ENCODE data around the gene TM7SF3.
"Not testable (repeated sequence)": the region's sequence is repeated elsewhere in the genome, so short reads cannot be mapped to it uniquely, and the experiment has no call there.

The TM7SF3 gene

DNA sequence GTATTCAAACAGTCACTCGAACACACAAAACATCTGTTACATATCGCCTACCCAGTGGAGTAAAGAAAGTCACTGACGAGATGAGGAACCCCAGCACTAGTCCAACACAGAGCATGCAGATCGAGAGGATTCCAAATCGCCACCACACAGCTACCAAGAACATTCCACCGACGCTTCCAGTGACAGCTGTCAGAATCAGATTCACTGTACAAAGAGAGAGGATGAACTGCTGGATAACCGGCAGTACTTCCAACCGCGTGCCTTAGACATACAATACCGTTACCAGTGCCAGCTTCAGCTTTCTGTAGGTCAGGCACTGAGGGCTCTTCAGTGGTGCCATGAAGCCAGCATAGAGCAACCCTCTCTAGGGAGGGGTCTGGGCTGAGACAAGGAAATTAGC is 34.5 kb downstream of the TM7SF3 start:
- no peak for DNase-seq (ENCODE audit: low read depth, low spot score)

- no peak for DNase-seq (ENCODE audit: low read depth, low spot score)
These were observed 35.4 kb downstream of the TM7SF3 start for GRCh38 chr12:26978801-26979200.

GRCh38 chr12:26976687-26977086 is 37.5 kb downstream of the TM7SF3 start:
- no peak for DNase-seq (ENCODE audit: low read depth, low spot score)

GRCh38 chr12:26971963-26972362 is 42.2 kb downstream of the TM7SF3 start:
- DNase-seq (ENCODE audit: low read depth, low spot score), result no peak

GRCh38 chr12:26970136-26970535 is 44.0 kb downstream of the TM7SF3 start:
- no peak for DNase-seq (ENCODE audit: low read depth, low spot score)

DNA sequence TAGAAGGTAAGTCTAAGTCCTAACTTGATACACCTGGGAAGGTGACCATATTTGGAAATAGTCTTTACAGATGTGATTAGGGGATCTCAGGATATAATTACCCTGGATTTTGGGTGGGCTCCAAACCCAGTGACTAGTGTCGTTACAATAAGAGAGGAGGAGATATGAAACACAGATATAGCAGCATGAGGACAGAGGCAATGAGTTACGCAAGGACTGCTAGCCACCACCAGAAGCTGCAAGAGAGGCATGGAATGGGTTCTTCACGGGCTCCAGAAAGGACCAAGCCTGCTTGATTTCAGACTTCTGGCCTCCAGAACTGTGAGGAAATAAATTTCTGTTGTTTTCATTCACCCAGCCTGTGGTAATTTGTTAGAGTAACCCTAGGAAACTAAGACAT is 47.3 kb downstream of the TM7SF3 start:
- DNase-seq (ENCODE audit: low read depth, low spot score), result no peak

- DNase-seq (ENCODE audit: low read depth, low spot score), result no peak
These were observed 50.8 kb downstream of the TM7SF3 start for GRCh38 chr12:26963413-26963812.

GRCh38 chr12:26961803-26962202 is 52.4 kb downstream of the TM7SF3 start:
- DNase-seq (ENCODE audit: low read depth, low spot score), result no peak

DNA sequence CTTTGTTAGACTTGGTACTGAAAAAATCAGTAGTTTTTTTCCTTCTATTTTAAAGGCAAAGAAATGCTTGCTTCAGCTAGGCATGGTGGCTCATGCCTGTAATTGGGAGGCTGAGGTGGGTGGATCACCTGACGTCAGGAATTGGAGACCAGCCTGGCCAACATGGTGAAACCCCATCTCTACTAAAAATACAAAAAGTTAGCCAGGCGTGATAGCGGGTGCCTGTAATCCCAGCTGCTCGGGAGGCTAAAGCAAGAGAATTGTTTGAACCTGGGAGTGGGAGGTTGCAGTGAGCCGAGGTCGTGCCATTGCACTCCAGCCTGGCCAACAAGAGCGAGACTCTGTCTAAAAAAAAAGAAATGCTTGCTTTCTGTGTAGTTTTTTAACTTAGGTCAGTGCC is 52.8 kb downstream of the TM7SF3 start:
- not testable (repeated sequence) for DNase-seq (ENCODE audit: low read depth, low spot score)

GRCh38 chr12:26954027-26954426 is 60.2 kb downstream of the TM7SF3 start:
- DNase-seq (ENCODE audit: low read depth, low spot score), result no peak

DNA sequence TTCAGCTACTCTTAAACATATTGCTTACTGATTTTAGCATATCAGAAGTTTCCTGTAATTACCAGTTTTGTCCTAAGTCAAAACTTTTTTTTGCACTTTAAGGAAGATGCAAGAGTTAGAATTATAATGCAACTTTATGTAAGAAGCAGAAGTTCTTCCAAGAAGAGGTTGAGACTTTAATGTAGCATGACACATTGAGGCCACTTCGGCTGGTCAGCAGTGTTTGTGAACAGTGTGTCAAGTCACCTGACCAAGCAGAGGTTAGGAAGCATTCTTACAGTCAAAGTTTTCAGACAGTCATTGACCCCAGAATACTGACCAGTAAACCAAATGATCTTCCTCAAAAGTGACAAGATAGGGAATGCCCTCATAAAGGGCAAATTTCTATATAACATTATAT is 60.7 kb downstream of the TM7SF3 start:
- no peak for DNase-seq (ENCODE audit: low read depth, low spot score)

- DNase-seq (ENCODE audit: low read depth, low spot score), result no peak
These were observed 65.9 kb downstream of the TM7SF3 start for GRCh38 chr12:26948309-26948708.

- no peak for DNase-seq (ENCODE audit: low read depth, low spot score)
These were observed 73.0 kb downstream of the TM7SF3 start for GRCh38 chr12:26941215-26941594.

- no peak for DNase-seq (ENCODE audit: low read depth, low spot score)
These were observed 73.5 kb downstream of the TM7SF3 start for GRCh38 chr12:26940516-26941214.

- no peak for DNase-seq (ENCODE audit: low read depth, low spot score)
These were observed 74.2 kb downstream of the TM7SF3 start for GRCh38 chr12:26939953-26940352.

DNA sequence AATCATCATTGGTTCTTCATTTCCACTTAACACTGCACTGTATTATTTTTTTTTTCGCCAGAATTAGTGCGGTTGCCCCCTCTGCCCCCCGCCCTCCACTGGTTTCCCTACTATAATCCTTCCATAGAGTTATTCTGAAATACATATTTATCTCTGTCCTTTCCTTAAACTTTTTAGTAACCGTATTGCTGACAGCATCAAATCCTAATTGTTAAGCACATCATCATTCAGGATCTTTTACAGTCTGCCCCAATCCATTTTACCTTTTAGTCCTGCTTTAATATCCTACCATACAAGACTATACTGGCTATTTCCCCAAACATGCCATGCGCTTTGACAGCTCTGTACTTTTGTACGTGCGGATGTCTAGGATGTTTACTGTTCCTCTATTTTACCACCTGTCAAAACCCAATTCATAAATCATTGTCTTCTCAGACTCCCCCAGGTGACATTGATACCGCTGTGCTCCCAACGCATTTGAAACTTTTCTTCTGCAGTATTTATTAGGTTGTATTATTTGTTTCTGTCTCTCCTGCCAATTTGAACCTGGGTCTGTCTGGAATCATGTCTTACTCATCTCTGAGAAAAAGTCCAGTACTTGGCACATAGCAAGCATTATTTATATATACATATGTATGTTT is 74.9 kb downstream of the TM7SF3 start:
- no peak for DNase-seq (ENCODE audit: low read depth, low spot score)

DNA sequence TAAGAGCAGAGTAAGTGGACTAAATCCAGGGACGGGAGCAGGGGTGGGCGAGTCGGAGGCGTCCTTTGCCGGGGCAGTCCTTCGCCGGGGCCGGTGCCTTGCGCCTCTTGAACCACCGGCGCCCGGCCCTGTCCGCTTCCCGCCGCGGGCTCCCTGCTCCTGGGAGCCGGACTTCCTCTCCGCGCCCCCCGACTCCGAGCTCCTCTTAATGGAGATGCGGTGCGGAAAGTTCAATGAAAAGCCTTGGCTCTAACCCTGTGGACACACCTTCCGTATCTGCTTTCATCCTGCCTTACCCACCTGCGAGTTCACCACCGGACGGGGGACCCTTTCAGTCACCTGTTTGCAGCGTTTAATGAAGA is 75.5 kb downstream of the TM7SF3 start:
- no peak for DNase-seq (ENCODE audit: low read depth, low spot score)

GRCh38 chr12:26937863-26938700 is 76.1 kb downstream of the TM7SF3 start, which contains the start of the genes FGFR1OP2 and INTS13:
Gene FGFR1OP2, plus strand, starts transcription at chr12:26938470. Its CDS starts 15,689 bp downstream, at chr12:26954159.
Gene INTS13, minus strand, starts transcription at chr12:26937981. Its CDS starts 1,178 bp downstream, at chr12:26936803.
- DNase-seq (ENCODE audit: low read depth, low spot score), result peak; percentile 99

GRCh38 chr12:26937443-26937862 is 76.7 kb downstream of the TM7SF3 start:
- DNase-seq (ENCODE audit: low read depth, low spot score), result no peak

GRCh38 chr12:26936559-26937442 is 77.4 kb downstream of the TM7SF3 start:
- DNase-seq (ENCODE audit: low read depth, low spot score), result peak; percentile 14

DNA sequence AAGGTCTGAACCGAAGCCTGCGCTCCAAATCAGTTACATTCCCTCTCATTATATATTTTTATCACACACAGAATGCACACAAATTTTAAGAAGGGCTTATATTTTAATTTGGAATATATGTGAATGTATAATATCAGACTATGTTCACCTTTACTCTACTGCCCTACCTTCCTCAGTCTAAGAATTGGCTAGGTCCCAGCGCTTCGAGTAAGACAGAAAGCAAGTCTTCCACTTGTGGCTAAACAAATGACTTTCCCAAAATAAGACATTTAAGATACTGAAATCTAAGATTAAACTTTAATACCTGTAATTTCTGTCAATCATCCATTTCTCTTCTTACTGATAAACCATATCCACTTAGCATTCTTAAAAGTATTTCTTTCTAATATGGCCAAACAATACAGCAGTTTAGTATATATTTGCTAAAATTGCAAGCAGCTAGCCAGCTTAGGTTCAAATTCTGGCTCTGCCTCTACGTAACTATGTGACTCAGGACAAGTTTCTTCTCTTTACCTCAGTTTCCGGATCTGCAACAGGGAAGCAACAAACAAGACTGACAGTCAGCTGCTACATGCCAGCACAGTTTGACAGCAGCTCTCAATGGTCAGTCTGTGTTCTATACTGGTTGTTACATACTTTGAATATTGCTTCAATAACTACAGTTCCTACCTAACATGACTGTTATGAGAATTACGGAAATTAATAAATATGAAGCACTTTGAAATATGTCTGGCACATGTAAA is 78.4 kb downstream of the TM7SF3 start:
- DNase-seq (ENCODE audit: low read depth, low spot score), result no peak

All from ELF-1 (cell line).